Adrenal gland (tissue), 12 donors: ENCODE results near the gene LZTR1. TPM values are rescaled to one million over a fixed set of nuclear protein-coding genes. Genes with fewer than 3 reads are reported as not detected.

Experiments used
- DNase-seq, 7 donors: peaks; one replicate each; pipeline ENCODE4 v3.0.0-alpha.2; 2019 to 2020
- H3K27ac ChIP-seq, 5 donors: fragments of 200-600 bp; sonication (generic) in 4 of 5; 1 replicate in 3 of 5; 2 replicates in 2 of 5; pipeline versions ENCODE4 v1.5.1 to v1.8.0; 2016 to 2020; ENCODE audit warnings: mild to moderate bottlenecking in 1 of 5
- H3K27me3 ChIP-seq: fragments of 200-600 bp; 2 replicates; pipeline ENCODE4 v1.8.0; 2021
- H3K36me3 ChIP-seq, 2 donors: fragments of 200-600 bp; replicated peaks in 1 of 2; 1 replicate in 1 of 2; 2 replicates in 1 of 2; pipeline versions ENCODE4 v1.5.1 to v1.8.0; 2018 to 2022
- H3K4me1 ChIP-seq, 2 donors: fragments of 200-600 bp; replicated peaks in 1 of 2; 1 replicate in 1 of 2; 2 replicates in 1 of 2; pipeline versions ENCODE4 v1.5.1 to v1.8.0; 2018 to 2021
- H3K4me3 ChIP-seq, 4 donors: fragments of 200-600 bp; sonication (generic) in 3 of 4; one replicate each; pipeline ENCODE4 v1.5.1; 2016 to 2018
- H3K9me3 ChIP-seq, 3 donors: fragments of 200-600 bp; sonication (generic) in 1 of 3; replicated peaks in 1 of 3; 1 replicate in 2 of 3; 2 replicates in 1 of 3; pipeline versions ENCODE4 v1.5.1 to v1.8.0; 2016 to 2021
- CTCF ChIP-seq, 6 experiments: fragments of 450-650 bp in 4 of 6; fragments of 200-600 bp in 2 of 6; sonication (generic) in 1 of 6; IDR thresholded peaks; 1 replicate in 5 of 6; 2 replicates in 1 of 6; pipeline versions ENCODE4 v1.5.1 to v1.8.0; 2016 to 2021; ENCODE audit warnings: antibody characterized with exemption in 6 of 6, mild to moderate bottlenecking in 2 of 6, moderate library complexity in 1 of 6
- POLR2A ChIP-seq, 2 donors: fragments of 450-650 bp; IDR thresholded peaks; one replicate each; pipeline ENCODE4 v1.6.1; 2017; ENCODE audit warnings: antibody characterized with exemption in 2 of 2, mild to moderate bottlenecking in 2 of 2, moderate library complexity in 1 of 2
- WGBS, 4 donors: extraction: QIAGEN DNeasy Blood & Tissue Kit in 2 of 4; methylation state at CpG; one replicate each; pipeline versions ENCODE4 v1.1.5 to v1.1.7; 2013 to 2017; 5-methylcytosine and 5-hydroxymethylcytosine counted together
- intact Hi-C, 2 donors: fragments of 100-400 bp; cut with DNase I; formaldehyde crosslinking; loops; one replicate each; pipeline versions ENCODE4 v1.14.1 to v1.15.0; 2022 to 2023
- polyA plus RNA-seq, 3 donors: library from polyadenylated mRNA; stranded (reverse); fragments of 200-250 nt in 2 of 3; fragments of 350-450 nt in 1 of 3; fragmentation: Illumina TruSeq in 1 of 3; extraction: RNeasy Lipid Tissue Mini Kit (QIAGEN cat#74804) in 1 of 3; gene quantifications; one replicate each; pipeline ENCODE4 v1.2.3, GENCODE V29; 2013 to 2014
- total RNA-seq, 9 donors: library from RNA; depleted of rRNA in 4 of 9; stranded (reverse); fragments of >200 nt in 4 of 9; fragments of 120-200 nt in 1 of 9; fragmentation: NEBNext Ultra II Directional in 1 of 9; extraction: Animal tissue kit (Norgen Biotek cat#: 25700) in 1 of 9; gene quantifications; one replicate each; pipeline versions ENCODE4 v1.1.0 to v1.2.4, GENCODE V29; 2013 to 2023
- donor health status: healthy with polysubstance abuse.
- donor health status: Bipolar disorder and iron deficiency.
- donor health status: DM: yes; HTN: yes; CAD: no.
- donor health status: DM: no; HTN: no; CAD: no.
- donor health status: DM: no; HTN: no; CAD: no.
- donor health status: DM: yes; HTN: yes; CAD: no.

Gene LZTR1
- total and polyA plus RNA-seq, 12 donors = 32.6 to 100 (median 55.8) TPM

- Histone ChIP-seq H3K4me3 (no peak overlapping the region), H3K4me1 (no peaks in the 10 kb centered on the region), H3K27ac (no peak overlapping the region), H3K27me3 (no peaks in the 10 kb centered on the region), H3K9me3 (no peaks in the 10 kb centered on the region), H3K36me3 (no peaks in the 10 kb centered on the region)
- no peak for TF ChIP-seq POLR2A (IDR thresholded peaks at IDR 0.05)
- TF ChIP-seq CTCF (IDR thresholded peaks at IDR 0.05) = no peak
- 79 to 96% (median 86%) methylated on average over 6 to 13 of the region's 13 CpGs for WGBS, 4 donors
- DNase-seq = no peak
- intact Hi-C loops = no loop called here
These were observed 41.0 kb downstream of the LZTR1 start for GRCh38 chr22:21022955-21023614.

DNA sequence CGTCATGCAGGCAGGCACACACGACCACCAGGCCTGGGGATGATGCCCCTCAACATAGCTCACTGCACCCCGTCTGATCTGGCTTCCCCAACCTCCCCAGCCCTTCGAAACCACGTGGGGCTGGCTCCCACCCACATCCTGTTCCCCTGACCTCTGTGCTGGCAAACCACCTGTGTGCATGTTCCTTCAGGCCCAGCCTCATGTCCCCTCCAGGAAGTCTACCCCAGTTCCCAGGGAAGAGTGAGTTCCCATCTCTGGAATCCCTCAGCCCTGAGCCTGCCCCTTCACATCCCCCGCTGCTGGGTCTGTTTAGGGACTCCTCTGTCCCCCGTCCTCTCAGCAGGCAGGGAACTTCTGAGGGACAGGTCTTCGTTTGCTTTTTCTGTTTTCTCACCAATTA is 43.2 kb downstream of the LZTR1 start:
- no peaks in the 10 kb centered on the region for H3K4me1 ChIP-seq
- DNase-seq = no peak
- H3K27me3 ChIP-seq = no peaks in the 10 kb centered on the region
- no peaks in the 10 kb centered on the region for H3K36me3 ChIP-seq
- no peak overlapping the region for H3K4me3 ChIP-seq
- H3K27ac ChIP-seq = no peak overlapping the region
- TF ChIP-seq POLR2A (IDR thresholded peaks at IDR 0.05) = no peak
- intact Hi-C loops = no loop called here
- 69 to 85% (median 71%) methylated on average over 6 to 8 of the region's 8 CpGs for WGBS, 4 donors
- H3K9me3 ChIP-seq = no peaks in the 10 kb centered on the region

DNA sequence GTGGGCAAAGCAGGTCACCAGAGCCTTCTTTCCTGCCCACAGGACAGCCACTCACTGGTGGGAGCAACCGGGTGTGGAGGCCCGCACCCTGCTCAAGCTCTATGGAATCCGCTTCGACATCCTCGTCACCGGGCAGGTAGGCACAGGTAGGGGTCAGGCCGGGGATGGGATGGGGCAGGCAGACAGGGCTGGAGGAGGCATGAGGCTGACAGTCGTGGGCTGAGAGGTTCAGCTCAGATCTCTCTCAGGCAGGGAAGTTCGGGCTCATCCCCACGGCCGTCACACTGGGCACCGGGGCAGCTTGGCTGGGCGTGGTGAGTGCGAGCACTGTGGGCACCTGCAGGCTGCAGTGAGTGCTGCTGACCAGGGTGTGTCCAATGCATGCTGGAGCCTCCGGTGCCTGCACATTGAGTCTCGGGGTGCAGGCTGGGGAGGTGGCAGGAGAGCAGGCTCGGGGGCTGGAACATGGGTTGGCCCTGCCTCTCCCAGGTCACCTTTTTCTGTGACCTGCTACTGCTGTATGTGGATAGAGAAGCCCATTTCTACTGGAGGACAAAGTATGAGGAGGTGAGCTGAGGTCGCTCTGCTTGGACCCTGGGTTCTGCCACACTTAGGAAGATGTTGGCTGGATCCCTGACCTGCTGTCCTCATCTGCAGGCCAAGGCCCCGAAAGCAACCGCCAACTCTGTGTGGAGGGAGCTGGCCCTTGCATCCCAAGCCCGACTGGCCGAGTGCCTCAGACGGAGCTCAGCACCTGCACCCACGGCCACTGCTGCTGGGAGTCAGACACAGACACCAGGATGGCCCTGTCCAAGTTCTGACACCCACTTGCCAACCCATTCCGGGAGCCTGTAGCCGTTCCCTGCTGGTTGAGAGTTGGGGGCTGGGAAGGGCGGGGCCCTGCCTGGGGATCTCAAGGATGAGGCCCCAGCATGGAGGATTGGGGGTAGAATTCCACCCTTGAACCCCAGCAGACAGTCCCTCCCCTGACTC is 44.0 kb downstream of the LZTR1 start:
- 85 to 94% (median 88%) methylated on average over 11 to 27 of the region's 27 CpGs for WGBS, 4 donors
- no peak for DNase-seq
- no peaks in the 10 kb centered on the region for H3K27me3 ChIP-seq
- no peaks in the 10 kb centered on the region for H3K9me3 ChIP-seq
- H3K4me3 ChIP-seq = no peak overlapping the region
- TF ChIP-seq POLR2A (IDR thresholded peaks at IDR 0.05) (no peak), CTCF (IDR thresholded peaks at IDR 0.05) (no peak)
- H3K4me1 ChIP-seq = no peaks in the 10 kb centered on the region
- intact Hi-C loops = no loop called here
- no peak overlapping the region for H3K27ac ChIP-seq
- no peaks in the 10 kb centered on the region for H3K36me3 ChIP-seq

GRCh38 chr22:21026783-21027692 is 44.9 kb downstream of the LZTR1 start:
- Histone ChIP-seq H3K36me3 (no peaks in the 10 kb centered on the region), H3K4me1 (peaks cover 4% of the 10 kb centered on the region in 2 donors), H3K4me3 (no peak overlapping the region), H3K9me3 (no peaks in the 10 kb centered on the region), H3K27ac (no peak overlapping the region), H3K27me3 (no peaks in the 10 kb centered on the region)
- no peak for DNase-seq
- intact Hi-C loops = no loop called here
- WGBS, 4 donors = 78 to 84% (median 81%) methylated on average over 11 to 14 of the region's 14 CpGs
- no peak for TF ChIP-seq CTCF (IDR thresholded peaks at IDR 0.05)
- TF ChIP-seq POLR2A (IDR thresholded peaks at IDR 0.05) = no peak
